ENCODE results near the gene TRNP1.
A peak's percentile ranks its signal among the peaks of the same experiment; 100 is the strongest.
"Not testable (repeated sequence)": the region's sequence is repeated elsewhere in the genome, so short reads cannot be mapped to it uniquely, and the experiment has no call there.

The TRNP1 gene, protein sequence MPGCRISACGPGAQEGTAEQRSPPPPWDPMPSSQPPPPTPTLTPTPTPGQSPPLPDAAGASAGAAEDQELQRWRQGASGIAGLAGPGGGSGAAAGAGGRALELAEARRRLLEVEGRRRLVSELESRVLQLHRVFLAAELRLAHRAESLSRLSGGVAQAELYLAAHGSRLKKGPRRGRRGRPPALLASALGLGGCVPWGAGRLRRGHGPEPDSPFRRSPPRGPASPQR

DNA sequence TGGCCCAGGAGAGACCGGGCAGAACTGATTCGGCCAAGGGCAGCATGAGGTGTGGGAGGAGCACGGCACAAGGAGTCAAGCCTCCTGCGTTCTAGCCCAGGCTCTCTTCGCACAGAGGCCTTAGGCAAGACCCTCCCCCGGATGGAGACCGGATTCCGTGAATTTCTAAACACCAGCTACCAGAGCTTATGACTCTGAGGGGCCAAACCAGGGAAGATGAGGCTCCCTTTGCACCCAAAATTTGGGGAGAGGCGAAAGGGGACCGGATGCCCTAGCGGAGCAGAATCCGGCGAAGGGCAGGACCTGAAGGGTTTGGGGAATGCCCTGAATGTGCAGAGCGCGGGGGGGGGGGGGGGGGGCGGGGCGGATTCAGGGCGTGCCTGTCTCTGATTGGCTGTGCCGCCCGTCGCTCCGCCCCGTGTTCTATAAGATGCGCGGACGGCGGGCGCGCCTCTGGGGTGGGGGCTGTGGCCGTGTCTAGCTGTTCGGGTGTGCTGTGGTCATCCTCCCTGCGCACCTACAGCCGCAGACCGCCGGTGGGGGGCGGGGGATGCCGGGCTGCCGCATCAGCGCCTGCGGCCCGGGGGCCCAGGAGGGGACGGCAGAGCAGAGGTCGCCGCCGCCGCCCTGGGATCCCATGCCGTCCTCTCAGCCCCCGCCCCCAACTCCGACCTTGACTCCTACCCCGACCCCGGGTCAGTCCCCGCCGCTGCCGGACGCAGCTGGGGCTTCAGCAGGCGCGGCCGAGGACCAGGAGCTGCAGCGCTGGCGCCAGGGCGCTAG, at the start of gene TRNP1:
TRNP1 (plus strand) TSS at position 456 of the 783 bp plus-strand sequence; CDS start at position 551, 95 bp downstream.
- Mint-ChIP-seq H3K4me3 (peak within 1 kb of the TSS; percentile 72), H3K9me3 (no peaks in the 10 kb centered on the region), H3K27me3 (peaks cover 61% of the 10 kb centered on the region), H3K4me1 (peaks cover 19% of the 10 kb centered on the region), H3K27ac (no peak within 1 kb of the TSS), H3K36me3 (no peaks in the 10 kb centered on the region)
- peak; percentile 80 for ATAC-seq

DNA sequence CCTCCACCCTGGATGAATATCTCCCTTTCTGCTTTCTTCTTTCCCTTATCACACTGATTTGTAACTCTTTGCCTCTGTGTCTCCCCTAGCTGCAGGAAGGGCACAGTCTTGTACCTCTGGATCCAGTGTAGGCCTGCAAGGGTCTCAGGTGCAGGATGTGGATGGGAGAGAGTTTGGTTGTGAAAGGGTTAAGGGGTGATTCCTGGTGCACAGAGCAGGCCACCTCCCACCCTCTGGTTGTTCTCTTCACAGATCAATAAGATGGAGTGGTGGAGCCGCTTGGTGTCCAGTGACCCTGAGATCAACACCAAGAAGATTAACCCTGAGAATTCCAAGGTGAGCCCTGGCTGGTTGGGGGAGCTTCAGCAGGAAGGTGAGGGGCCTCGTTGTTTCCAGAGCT, 48.4 kb upstream of the TRNP1 start:
- no peak for ATAC-seq
- H3K9me3 Mint-ChIP-seq, result no peaks in the 10 kb centered on the region
- H3K27me3 Mint-ChIP-seq, result no peaks in the 10 kb centered on the region
- H3K4me1 Mint-ChIP-seq, result no peaks in the 10 kb centered on the region
- no peak overlapping the region for H3K4me3 Mint-ChIP-seq
- H3K36me3 Mint-ChIP-seq, result peaks cover 37% of the 10 kb centered on the region
- no peak overlapping the region for H3K27ac Mint-ChIP-seq

DNA sequence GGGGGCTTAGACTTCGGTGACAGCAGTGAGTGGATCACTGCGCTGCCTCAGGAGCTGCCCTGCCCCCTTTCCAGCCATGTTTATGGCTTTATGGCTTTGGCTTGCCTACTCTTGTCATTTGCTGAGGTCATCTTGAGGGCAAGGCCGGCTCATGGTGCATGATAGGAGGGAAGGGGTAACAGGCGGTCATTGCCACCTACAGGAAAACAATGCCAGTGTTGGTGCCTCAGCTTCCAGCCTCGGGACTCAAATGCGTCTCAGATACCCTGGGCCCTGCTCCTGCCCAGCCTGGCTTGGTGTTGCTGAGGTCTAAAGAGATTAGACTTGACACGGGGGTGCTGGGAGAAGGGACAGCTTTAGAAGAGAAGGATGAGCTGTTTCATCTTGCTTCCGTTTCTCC, 47.8 kb upstream of the TRNP1 start:
- no peak for ATAC-seq
- Mint-ChIP-seq H3K27me3 (no peaks in the 10 kb centered on the region), H3K9me3 (no peaks in the 10 kb centered on the region), H3K36me3 (peaks cover 40% of the 10 kb centered on the region), H3K4me1 (no peaks in the 10 kb centered on the region), H3K4me3 (no peak overlapping the region), H3K27ac (no peak overlapping the region)

DNA sequence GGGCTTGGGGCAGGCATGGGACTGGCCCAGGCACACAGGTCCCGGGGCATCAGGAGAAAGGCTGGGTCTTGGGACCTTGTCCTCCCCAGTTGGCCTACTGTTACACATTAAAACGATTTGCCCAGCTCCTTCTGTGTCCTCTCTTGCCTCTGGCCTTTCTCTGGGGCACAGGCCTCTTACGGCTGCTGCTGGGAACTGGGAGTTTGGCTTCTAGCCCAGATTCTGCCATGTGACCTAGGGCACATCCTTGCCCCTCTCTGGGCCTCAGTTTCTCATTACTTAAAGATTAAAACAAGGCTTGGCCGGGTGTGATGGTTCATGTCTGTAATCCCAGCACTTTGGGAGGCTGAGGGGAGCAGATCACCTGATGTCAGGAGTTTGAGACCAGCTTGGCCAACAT, 47.2 kb upstream of the TRNP1 start:
- no peak overlapping the region for H3K27ac Mint-ChIP-seq
- no peak overlapping the region for H3K4me3 Mint-ChIP-seq
- H3K27me3 Mint-ChIP-seq, result no peaks in the 10 kb centered on the region
- peaks cover 43% of the 10 kb centered on the region for H3K36me3 Mint-ChIP-seq
- no peaks in the 10 kb centered on the region for H3K4me1 Mint-ChIP-seq
- ATAC-seq, result no peak
- H3K9me3 Mint-ChIP-seq, result no peaks in the 10 kb centered on the region

DNA sequence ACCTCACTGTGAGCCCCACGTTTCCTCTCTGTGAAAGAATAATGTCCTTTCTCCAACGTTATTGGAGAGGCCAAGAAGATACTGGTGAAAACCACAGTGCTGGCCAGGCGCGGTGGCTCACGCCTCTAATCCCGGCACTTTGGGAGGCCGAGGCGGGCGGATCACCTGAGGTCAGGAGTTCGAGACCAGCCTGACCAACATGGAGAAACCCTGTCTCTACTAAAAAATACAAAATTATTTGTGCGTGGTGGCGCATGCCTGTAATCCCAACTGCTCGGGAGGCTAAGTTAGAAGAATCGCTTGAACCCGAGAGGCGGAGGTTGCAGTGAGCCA, 44.8 kb upstream of the TRNP1 start:
- H3K4me1 Mint-ChIP-seq, H3K4me3 Mint-ChIP-seq, H3K27ac Mint-ChIP-seq, H3K27me3 Mint-ChIP-seq, ATAC-seq, H3K9me3 Mint-ChIP-seq: not testable (repeated sequence)
- peaks cover 40% of the 10 kb centered on the region for H3K36me3 Mint-ChIP-seq

DNA sequence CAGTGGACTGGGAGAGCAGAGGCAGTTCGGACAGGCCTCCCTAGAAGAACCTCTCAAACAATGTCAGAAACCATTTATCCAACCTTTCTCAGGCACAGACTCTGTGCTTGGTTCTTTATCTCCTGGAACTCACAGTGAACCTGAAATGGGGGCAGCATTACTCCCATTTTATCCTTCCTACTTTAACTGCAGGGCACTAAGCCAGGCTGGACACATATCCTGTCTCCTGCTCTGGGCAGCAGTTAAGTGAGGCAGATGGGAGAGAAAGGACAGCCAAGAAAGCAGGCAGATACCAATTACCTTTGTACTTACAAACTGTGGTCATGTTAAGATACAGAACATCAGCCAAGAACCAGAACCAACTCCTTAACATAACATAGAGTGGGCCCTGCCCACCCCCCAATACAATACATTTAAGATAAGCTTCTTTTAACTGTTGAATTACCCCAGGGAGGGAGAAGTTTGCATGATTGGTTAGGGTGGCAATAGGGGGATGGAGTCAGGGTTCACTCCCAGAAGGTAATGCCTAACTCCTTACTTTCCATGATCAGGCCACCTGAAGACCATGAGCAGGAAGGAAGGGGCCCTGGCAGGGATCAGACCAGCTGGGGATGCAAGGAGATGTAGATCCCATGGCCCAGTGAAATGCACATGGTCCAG, 44.1 kb upstream of the TRNP1 start:
- H3K9me3 Mint-ChIP-seq, result no peaks in the 10 kb centered on the region
- no peak overlapping the region for H3K4me3 Mint-ChIP-seq
- no peaks in the 10 kb centered on the region for H3K27me3 Mint-ChIP-seq
- no peak for ATAC-seq
- H3K27ac Mint-ChIP-seq, result no peak overlapping the region
- peaks cover 40% of the 10 kb centered on the region for H3K36me3 Mint-ChIP-seq
- H3K4me1 Mint-ChIP-seq, result no peaks in the 10 kb centered on the region

DNA sequence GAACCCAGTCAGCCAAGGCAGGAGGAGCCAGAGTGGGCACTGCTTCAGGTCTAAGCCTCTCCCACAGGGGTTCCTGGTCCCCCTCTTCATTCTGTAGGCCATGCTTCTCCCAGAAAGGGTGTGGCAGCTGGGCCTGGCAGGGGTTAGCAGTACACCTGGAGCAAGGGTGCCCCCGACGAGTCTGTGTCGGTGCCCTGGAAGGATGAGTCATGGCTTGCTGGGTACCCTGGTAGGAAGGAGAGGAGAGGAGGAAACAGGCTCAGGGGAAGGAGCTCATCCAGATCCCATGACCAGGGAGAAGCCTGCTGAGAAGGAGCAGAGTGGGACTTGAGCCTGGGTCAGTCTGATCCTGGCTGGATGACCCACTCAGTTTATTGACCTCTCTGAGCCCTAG, 43.6 kb upstream of the TRNP1 start:
- ATAC-seq, result no peak
- Mint-ChIP-seq H3K4me1 (no peaks in the 10 kb centered on the region), H3K36me3 (peaks cover 38% of the 10 kb centered on the region), H3K27me3 (no peaks in the 10 kb centered on the region), H3K27ac (no peak overlapping the region), H3K9me3 (no peaks in the 10 kb centered on the region), H3K4me3 (no peak overlapping the region)

DNA sequence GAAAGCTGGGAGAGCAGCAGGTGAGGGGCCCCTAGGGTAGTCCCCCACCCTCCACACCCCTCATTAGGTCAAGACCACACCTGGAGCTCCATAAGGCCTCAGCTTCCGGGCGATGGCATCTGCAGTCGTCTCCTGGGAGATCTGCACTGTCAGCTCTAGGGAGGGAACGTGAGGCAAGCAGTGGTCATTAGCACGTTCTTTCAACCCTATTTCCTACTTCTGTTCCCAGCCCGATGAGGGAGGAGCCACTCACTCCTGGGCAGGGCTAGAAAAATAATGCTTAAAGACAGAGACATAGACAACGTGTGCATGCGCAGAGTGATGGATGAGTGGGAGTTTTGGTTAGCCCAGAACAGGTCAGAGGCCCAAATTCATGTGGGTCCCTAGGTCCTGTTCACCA, 42.9 kb upstream of the TRNP1 start:
- Mint-ChIP-seq H3K4me3 (no peak overlapping the region), H3K9me3 (no peaks in the 10 kb centered on the region), H3K36me3 (peaks cover 34% of the 10 kb centered on the region), H3K4me1 (no peaks in the 10 kb centered on the region), H3K27me3 (no peaks in the 10 kb centered on the region), H3K27ac (no peak overlapping the region)
- ATAC-seq, result peak; percentile 35

DNA sequence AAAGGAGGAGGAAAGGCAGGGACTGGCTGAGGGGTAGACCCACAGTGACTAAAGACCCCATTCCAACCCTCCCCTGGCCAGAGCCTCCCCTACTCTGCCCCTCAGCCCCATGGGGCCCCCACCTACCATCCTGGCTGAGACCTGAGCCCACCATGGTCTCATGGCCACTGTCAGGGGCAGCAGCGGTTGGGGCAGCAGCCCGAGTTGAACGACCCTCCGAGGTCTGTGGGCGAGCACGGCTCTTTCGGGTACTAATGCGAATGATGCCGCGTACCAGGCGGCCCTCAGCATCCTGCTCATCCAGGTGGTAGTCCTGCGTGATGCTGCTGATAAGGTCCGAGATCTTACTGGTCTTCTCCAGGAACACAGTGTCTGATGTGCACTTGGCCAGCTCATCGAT, 42.3 kb upstream of the TRNP1 start:
- peaks cover 3% of the 10 kb centered on the region for H3K9me3 Mint-ChIP-seq
- no peak overlapping the region for H3K27ac Mint-ChIP-seq
- ATAC-seq, result no peak
- peaks cover 34% of the 10 kb centered on the region for H3K36me3 Mint-ChIP-seq
- no peaks in the 10 kb centered on the region for H3K4me1 Mint-ChIP-seq
- no peak overlapping the region for H3K4me3 Mint-ChIP-seq
- H3K27me3 Mint-ChIP-seq, result no peaks in the 10 kb centered on the region

DNA sequence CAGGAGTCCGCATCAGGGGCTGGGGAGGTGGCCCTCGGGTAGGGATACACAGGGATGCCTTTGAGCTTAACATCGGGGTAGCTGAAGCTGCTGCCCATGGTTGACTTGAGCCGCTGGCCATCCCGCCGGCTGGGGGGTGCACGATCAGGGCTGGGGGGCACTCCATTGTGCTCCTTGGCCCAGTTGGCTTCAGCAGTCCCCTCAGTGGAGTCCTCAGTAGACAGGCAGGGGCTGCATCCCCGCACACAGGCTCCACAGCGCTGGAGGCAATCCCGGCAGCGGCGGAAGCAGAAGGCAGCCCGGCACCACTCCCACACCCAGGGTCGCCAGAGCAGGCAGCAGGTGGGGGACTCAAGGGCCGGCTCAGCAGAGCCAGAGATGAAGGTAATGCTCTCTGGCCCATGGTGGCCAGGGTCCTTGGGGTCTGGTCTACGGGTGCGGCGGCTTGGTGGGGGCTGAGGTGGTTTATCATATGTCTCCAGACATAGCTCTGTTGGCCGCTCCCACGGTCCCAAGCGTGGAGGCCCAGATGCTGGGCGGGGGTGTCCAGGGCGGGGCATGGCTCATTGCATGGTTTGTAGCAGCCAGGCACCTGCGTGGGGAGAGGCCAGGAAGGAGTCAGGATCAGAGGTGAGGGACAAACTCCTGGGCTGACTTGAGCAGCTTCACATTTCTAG, 41.5 kb upstream of the TRNP1 start:
- no peaks in the 10 kb centered on the region for H3K27me3 Mint-ChIP-seq
- peak; percentile 26 for ATAC-seq

DNA sequence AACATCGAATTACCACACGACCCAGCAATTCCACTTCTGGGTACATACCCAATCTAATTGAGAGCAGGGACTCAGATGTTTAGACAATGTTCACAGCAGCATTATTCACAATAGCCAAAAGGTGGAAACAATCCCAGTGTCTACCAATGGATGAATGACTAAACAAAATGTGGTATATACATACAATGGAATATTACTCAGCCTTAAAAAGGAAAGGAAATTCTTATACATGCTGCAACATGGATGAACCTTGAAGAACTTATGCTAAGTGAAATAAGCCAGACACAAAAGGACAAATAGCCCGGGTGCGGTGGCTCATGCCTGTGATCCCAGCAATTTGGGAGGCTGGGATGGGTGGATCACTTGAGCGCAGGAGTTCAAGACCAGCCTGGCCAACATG, 40.1 kb upstream of the TRNP1 start:
- H3K9me3 Mint-ChIP-seq, result peaks cover 8% of the 10 kb centered on the region
- H3K4me3 Mint-ChIP-seq, result no peak overlapping the region
- H3K4me1 Mint-ChIP-seq, result no peaks in the 10 kb centered on the region
- no peak for ATAC-seq
- H3K27ac Mint-ChIP-seq, result no peak overlapping the region
- no peaks in the 10 kb centered on the region for H3K27me3 Mint-ChIP-seq
- H3K36me3 Mint-ChIP-seq, result peaks cover 28% of the 10 kb centered on the region

More for the DNA sequence above, 41.5 kb upstream of the TRNP1 start:
- no peaks in the 10 kb centered on the region for H3K4me1 Mint-ChIP-seq
- no peak overlapping the region for H3K4me3 Mint-ChIP-seq
- H3K36me3 Mint-ChIP-seq, result peaks cover 31% of the 10 kb centered on the region
- H3K27ac Mint-ChIP-seq, result no peak overlapping the region
- peaks cover 8% of the 10 kb centered on the region for H3K9me3 Mint-ChIP-seq

DNA sequence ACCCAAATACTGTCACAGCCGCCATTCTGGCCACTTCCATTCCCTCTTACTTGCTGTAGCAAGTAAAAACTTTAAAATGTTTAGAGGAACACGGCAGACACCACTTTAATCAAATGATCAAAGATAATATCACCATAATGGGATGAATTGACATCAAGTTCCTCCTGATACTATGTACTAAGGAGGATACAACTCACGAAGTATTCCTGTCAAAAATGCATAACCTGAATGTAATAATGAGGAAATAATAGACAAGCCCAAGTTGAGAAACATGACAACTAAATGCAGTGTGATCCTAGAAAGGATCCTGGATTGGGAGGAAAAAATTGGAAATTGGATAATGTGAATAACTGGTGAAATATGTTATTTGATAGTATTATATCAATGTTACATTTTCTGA, 37.2 kb upstream of the TRNP1 start:
- no peak for ATAC-seq
- no peak overlapping the region for H3K4me3 Mint-ChIP-seq
- H3K27ac Mint-ChIP-seq, result no peak overlapping the region
- peaks cover 22% of the 10 kb centered on the region for H3K36me3 Mint-ChIP-seq
- peaks cover 7% of the 10 kb centered on the region for H3K4me1 Mint-ChIP-seq
- peaks cover 8% of the 10 kb centered on the region for H3K9me3 Mint-ChIP-seq
- no peaks in the 10 kb centered on the region for H3K27me3 Mint-ChIP-seq

DNA sequence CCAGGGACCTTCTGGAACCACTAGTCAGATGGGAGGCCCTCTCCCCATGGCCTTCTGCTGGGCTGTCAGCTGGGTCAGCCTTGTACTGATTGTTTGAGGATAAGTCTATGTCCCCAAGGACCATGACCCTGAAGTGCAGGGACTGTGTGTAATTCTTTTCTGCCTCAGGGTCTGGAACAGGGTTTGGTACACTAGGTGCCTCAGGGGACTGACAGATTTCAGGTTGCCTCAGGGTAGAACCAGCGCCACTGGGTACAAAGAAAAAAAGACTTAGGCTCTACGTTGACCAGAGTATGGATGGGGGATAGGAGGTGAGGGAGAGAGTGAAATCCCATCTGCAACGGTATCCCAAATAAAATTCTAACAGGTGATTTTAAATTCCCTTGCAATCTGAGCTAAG, 36.2 kb upstream of the TRNP1 start:
- Mint-ChIP-seq H3K27ac (no peak overlapping the region), H3K4me1 (peaks cover 7% of the 10 kb centered on the region), H3K4me3 (no peak overlapping the region), H3K9me3 (peaks cover 8% of the 10 kb centered on the region), H3K36me3 (peaks cover 13% of the 10 kb centered on the region), H3K27me3 (no peaks in the 10 kb centered on the region)
- ATAC-seq, result no peak

DNA sequence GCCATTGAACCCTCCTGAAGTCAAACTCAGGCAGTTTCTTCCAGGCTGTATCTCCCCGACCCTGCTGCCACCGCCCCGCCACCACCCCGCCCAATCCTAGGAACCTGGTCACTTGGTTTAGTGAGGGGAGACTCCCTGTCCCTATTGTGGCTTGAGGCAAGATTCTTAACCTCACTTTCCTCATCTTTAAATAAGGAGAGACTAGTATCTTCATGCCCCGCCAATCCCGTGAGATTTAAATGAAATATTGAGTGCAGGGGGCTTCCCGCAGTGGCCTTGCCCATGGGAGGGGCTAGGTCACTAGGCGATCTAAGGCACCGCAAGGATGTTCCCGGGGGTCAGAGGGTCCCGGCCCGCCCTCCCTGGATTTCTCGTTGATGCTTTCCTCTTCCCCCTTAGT, 34.2 kb upstream of the TRNP1 start:
- no peak for ATAC-seq
- H3K9me3 Mint-ChIP-seq, result peaks cover 8% of the 10 kb centered on the region
- H3K4me1 Mint-ChIP-seq, result peaks cover 7% of the 10 kb centered on the region
- H3K36me3 Mint-ChIP-seq, result peaks cover 13% of the 10 kb centered on the region
- H3K4me3 Mint-ChIP-seq, result peak overlapping the region; percentile 34
- peaks cover 9% of the 10 kb centered on the region for H3K27me3 Mint-ChIP-seq
- H3K27ac Mint-ChIP-seq, result no peak overlapping the region
